Activated CD4-positive, alpha-beta memory T cell treated with anti-CD3 and anti-CD28 coated beads for 36 hours (primary cell): Measurements from ENCODE around the gene SPTB. TPM values are rescaled to one million over a fixed set of nuclear protein-coding genes. Genes with fewer than 3 reads are reported as not detected.

Source experiments
- CTCF ChIA-PET: fragments of 350-600 bp; sonication (Branson Sonifier 250); formaldehyde crosslinking; loops from one replicate; lab custom pipeline; 2021; ENCODE audit warnings: antibody characterized with exemption, inconsistent platforms; lab: Charles Lee
- POLR2A ChIA-PET: fragments of 350-600 bp; sonication (Branson Sonifier 250); formaldehyde crosslinking; loops from one replicate; lab custom pipeline; 2021; ENCODE audit warnings: antibody characterized with exemption; lab: Charles Lee
- DNase-seq: peaks from one replicate; pipeline ENCODE4 v3.0.0-alpha.2; 2020
- H3K27ac Mint-ChIP-seq: one replicate; pipeline ENCODE4 v1.8.0; 2021; ENCODE audit warnings: mixed read lengths
- H3K27me3 Mint-ChIP-seq: one replicate; pipeline ENCODE4 v1.8.0; 2021; ENCODE audit warnings: mixed read lengths
- H3K36me3 Mint-ChIP-seq: one replicate; pipeline ENCODE4 v1.8.0; 2021; ENCODE audit warnings: mixed read lengths
- H3K4me1 Mint-ChIP-seq: one replicate; pipeline ENCODE4 v1.8.0; 2021; ENCODE audit warnings: low read depth, mixed read lengths
- H3K4me3 Mint-ChIP-seq: one replicate; pipeline ENCODE4 v1.8.0; 2021; ENCODE audit warnings: mild to moderate bottlenecking, mixed read lengths
- H3K9me3 Mint-ChIP-seq: one replicate; pipeline ENCODE4 v1.8.0; 2021; ENCODE audit warnings: mixed read lengths
- intact Hi-C: fragments of 100-400 bp; cut with micrococcal nuclease; formaldehyde crosslinking; loops from one replicate; pipeline ENCODE4 v1.15.1; 2023
- total RNA-seq, 2 experiments: library from RNA; stranded (reverse); gene quantifications; one replicate each; pipeline ENCODE4 v1.2.3, GENCODE V29; 2021

SPTB gene
- total RNA-seq, 2 experiments from 2014 or later: 0.57 to 0.70 TPM

DNA sequence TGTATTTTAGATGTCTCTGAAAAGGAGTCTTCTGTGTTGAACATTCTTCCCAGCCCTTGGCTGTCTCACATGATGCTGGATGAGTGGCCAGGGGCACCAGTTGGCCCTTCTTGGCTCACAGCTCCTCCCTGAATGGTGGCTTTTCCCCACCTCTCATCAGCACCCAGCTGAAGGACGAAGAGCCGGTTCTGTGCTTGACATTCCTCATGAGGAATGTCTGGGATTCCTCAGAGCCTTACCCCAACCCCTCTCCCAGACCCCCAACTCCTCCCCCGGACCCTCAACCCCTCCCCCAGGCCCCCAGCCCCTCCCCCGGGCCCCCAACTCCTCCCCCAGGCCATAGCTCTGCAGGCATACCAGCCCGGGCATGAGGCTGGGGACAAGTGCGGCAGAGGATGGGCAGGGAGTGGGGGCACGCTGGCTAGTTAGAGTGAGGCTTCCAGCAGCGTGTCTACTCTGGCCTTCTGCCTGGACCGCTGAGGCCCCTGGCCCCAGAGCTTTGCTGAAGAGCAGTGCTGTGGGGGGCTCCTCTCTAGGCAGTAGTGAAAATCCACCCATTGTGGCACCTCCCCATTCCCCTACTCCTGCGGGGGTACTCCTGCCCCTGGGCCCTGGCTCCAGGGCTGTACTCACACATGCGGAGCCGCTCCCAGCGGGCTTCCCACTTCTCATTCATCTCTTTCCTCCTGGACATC is 111.2 kb downstream of the SPTB start:
- peaks cover 35% of the 10 kb centered on the region for H3K4me1 Mint-ChIP-seq
- CTCF ChIA-PET: interaction anchor here (1.5 kb wide), 2 partner anchors 96 to 123 kb away, joined by 7 to 8 read pairs; no protein-coding TSS in a partner anchor
- H3K9me3 Mint-ChIP-seq: no peaks in the 10 kb centered on the region
- intact Hi-C loops: no loop called here
- no peak for DNase-seq
- no peaks in the 10 kb centered on the region for H3K27me3 Mint-ChIP-seq
- no peaks in the 10 kb centered on the region for H3K36me3 Mint-ChIP-seq
- POLR2A ChIA-PET: no interaction called here
- H3K27ac Mint-ChIP-seq: no peak overlapping the region
- H3K4me3 Mint-ChIP-seq: no peak overlapping the region

DNA sequence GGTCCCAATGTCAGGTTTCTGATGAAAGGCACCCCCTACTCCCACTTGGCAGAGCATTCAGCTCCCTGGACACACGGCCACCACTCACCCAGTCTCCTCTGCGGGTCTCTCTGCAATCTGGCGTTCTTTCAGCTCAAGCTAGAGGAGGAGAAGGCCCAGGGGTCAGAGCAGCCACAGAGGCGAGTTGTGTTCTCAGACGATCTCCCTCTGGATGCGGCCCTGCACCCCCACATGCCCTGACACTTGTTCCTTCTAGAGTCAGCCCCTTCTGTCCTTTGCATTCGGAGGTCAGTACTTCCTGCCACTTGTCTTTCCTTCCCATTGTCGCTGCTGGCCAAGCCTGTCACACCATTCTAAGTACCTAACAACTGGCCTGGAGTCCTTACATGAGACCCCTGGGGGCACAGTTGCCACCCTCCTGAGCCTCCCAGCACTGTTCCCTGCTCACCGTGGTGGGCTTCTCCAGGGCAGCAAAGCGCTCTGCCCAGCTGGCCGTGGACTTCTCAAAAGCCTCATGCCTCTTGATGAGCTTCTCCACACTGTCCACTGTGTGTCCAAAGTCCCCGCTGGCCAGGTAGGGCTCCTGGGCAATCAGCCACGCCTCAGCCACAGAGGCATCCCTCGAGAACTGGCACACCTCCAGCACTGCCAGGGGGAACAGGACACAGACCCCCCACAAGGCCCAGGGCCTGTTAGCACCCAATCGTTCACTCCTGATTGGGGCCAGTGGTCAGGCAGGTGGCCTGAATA is 112.3 kb downstream of the SPTB start:
- H3K27ac Mint-ChIP-seq: no peak overlapping the region
- no peak overlapping the region for H3K4me3 Mint-ChIP-seq
- ChIA-PET POLR2A (no interaction called here), CTCF (interaction anchor here (1.0 to 1.5 kb wide), 2 partner anchors 17 to 124 kb away, joined by 3 to 7 read pairs; no protein-coding TSS in a partner anchor)
- peaks cover 46% of the 10 kb centered on the region for H3K4me1 Mint-ChIP-seq
- no peak for DNase-seq
- H3K36me3 Mint-ChIP-seq: no peaks in the 10 kb centered on the region
- no peaks in the 10 kb centered on the region for H3K27me3 Mint-ChIP-seq
- intact Hi-C loops: no loop called here
- H3K9me3 Mint-ChIP-seq: no peaks in the 10 kb centered on the region

DNA sequence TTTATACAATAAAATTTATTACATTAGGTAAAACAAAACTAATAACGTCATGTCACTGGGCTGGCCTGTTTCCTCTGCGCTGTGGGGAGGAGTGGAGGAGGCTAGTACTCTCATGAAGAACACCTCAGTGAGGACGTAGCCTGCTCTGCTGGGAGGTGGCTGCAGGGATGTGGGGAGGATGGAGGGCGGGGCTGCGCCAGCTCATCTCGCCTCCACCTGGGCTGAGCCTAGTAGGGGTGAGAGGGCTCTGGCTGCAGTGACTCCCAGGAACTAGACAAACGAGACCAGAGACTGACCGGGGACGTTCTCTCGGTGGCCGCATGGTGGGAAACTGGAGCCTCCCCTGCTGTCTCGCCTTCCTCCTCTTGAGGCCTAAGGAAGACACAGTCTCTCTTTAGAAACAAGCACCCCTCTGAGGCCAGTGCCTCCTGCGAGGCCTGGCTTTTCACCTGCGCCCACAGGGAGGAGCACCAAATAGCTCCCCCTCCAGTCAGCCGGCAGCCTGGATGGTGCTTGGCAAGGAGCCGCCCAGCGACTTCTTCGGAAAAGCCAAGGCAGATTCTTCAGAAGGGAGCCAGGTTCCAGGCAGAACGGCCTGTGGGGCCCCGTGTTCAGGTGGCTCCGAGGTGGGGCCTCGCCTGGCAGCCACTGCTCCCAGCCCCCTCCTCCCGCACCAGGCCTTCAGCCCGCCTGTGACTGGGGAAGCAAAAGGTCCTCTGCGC is 113.1 kb downstream of the SPTB start:
- intact Hi-C loops: no loop called here
- peaks cover 51% of the 10 kb centered on the region for H3K4me1 Mint-ChIP-seq
- POLR2A ChIA-PET: no interaction called here

DNA sequence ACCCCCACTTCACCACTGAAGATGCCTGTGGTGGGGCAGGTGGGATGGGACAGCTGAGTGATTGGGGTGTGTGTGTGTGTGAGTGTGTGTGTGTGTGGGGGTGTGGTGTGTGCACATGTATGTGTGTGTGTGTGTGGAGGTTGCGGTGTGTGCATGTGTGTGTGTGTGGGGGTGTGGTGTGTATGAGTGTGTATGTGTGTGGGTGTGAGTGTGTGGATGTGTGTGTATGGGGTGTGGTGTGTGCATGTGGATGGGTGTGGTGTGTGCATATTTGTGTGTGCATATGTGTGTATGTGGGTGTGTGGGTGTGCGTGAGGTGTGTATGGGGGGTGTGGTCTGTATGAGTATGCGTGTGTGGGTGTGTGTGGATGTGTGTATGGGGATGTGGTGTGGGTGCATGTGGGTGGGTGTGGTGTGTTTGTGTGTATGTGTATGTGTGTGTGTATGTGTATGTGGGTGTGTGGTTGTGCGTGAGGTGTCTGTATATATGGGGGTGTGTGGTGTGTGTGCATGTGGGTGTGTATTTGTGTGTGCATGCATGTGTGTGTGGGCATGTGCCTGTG is 113.9 kb downstream of the SPTB start:
- H3K27ac Mint-ChIP-seq: no peak overlapping the region
- ChIA-PET CTCF (interaction anchor here (1.4 to 2.9 kb wide), 10 partner anchors 10 to 130 kb away, joined by 4 to 89 read pairs (median 7); no protein-coding TSS in a partner anchor), POLR2A (no interaction called here)
- intact Hi-C loops: no loop called here
- no peaks in the 10 kb centered on the region for H3K9me3 Mint-ChIP-seq
- H3K4me3 Mint-ChIP-seq: no peak overlapping the region
- H3K4me1 Mint-ChIP-seq: peaks cover 51% of the 10 kb centered on the region
- DNase-seq: no peak
- H3K27me3 Mint-ChIP-seq: no peaks in the 10 kb centered on the region
- no peaks in the 10 kb centered on the region for H3K36me3 Mint-ChIP-seq

More for the DNA sequence above, 113.1 kb downstream of the SPTB start:
- no peak overlapping the region for H3K27ac Mint-ChIP-seq
- DNase-seq: peak; percentile 24
- no peak overlapping the region for H3K4me3 Mint-ChIP-seq
- no peaks in the 10 kb centered on the region for H3K9me3 Mint-ChIP-seq
- no peaks in the 10 kb centered on the region for H3K27me3 Mint-ChIP-seq
- CTCF ChIA-PET: no interaction called here
- no peaks in the 10 kb centered on the region for H3K36me3 Mint-ChIP-seq

DNA sequence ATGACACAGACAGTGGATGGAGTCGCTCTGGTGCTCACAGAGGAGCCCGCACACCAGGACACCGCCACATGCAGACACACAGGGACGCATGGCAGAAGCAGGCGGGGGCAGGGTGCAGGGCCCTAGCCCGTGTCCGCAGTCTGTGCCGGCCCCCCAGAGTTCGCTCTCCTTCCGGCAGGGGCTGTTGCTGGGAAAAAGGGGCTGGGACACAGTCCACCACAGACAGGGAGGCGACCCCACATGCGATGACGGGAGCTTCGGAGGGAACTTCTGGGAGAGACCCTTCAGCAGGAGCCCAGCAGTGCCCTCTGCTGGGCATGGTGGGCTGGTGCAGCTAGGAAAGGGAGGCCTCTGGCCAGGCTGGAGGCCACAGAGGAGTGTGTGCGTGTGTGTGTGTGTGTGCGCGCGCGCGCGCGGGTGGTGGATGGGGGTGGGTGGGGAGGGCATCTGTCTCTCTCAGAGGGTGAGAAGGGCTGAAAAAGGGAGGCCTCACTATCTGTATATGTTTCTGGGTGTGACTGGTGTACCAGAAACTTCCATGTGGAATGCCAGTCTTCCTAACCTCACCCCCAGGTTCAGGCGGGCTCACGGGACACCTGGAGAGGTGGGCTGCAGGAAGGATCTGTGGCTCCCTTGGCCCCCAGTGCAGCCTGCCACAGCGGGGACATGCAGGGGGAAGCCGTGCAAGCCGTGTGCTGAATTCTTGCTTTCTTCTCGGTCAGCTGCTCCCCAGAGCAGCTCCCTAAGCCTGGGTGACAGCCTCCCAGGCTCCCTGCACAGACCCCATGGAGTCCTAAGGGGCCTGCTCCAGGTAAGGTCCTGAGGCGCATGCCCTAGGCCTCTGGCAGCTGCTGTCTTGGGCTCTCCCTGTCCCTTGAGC is 114.8 kb downstream of the SPTB start:
- DNase-seq: peak; percentile 80
- ChIA-PET POLR2A (interaction anchor here (1.0 kb wide), 1 partner anchor 93 kb away, joined by 8 read pairs; no protein-coding TSS in a partner anchor), CTCF (interaction anchor here (0.6 to 2.9 kb wide), 28 partner anchors 9 to 225 kb away, joined by 3 to 89 read pairs (median 4); no protein-coding TSS in a partner anchor)
- Mint-ChIP-seq H3K27me3 (no peaks in the 10 kb centered on the region), H3K4me1 (peaks cover 55% of the 10 kb centered on the region), H3K27ac (no peak overlapping the region), H3K36me3 (no peaks in the 10 kb centered on the region), H3K4me3 (peak overlapping the region; percentile 49), H3K9me3 (no peaks in the 10 kb centered on the region)
- intact Hi-C loops: loop anchor here (1.0 to 5.0 kb wide), 3 partner anchors 94 to 217 kb away; no protein-coding TSS in a partner anchor

DNA sequence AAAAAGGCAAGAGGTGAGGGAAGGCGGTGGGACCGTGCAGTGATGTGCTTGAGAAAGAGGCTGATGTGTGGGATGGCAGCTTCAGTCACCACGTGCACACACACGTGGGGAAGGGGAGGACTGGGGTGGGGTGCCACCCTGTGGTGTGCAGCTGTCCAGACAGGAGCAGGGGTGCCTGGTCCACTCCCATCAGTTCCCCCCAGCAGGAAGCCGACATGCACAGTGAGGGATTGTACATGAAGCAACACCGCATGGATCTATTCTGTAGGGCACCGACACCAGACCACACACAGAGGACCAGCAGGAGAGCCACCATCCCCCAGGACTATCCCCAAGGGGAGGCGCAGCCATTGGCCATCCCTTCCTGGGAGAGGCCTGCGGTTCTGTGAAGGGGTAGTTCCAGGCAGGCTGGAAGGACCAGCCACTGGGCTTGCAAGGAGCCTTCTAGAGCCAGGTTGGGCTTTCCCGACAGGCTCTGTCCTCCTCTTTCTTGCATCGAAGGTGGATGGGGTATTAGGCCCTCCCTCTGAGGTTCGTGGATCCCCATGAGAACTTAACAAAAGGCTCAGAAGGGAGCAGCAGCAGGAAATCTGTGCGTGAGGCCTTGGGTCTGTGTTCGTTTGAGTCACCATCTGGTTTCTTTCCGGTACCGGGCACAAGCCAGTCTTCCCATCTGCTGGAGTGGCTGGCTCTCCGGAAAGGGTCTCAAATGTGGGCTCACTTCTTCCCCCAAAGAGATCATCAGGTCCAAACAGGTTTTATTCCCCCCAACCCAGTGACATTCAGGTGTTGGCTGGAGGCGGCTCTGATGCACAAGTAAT is 115.7 kb downstream of the SPTB start:
- CTCF ChIA-PET: interaction anchor here (0.9 to 2.9 kb wide), 27 partner anchors 8 to 224 kb away, joined by 3 to 89 read pairs (median 4); no protein-coding TSS in a partner anchor
- POLR2A ChIA-PET: interaction anchor here (1.0 kb wide), 1 partner anchor 92 kb away, joined by 8 read pairs; no protein-coding TSS in a partner anchor
- Mint-ChIP-seq H3K4me1 (peaks cover 61% of the 10 kb centered on the region), H3K36me3 (no peaks in the 10 kb centered on the region), H3K9me3 (no peaks in the 10 kb centered on the region), H3K27me3 (no peaks in the 10 kb centered on the region), H3K4me3 (peak overlapping the region; percentile 49), H3K27ac (no peak overlapping the region)
- DNase-seq: peak; percentile 46
- intact Hi-C loops: loop anchor here (1.0 to 5.0 kb wide), 3 partner anchors 93 to 218 kb away; no protein-coding TSS in a partner anchor

DNA sequence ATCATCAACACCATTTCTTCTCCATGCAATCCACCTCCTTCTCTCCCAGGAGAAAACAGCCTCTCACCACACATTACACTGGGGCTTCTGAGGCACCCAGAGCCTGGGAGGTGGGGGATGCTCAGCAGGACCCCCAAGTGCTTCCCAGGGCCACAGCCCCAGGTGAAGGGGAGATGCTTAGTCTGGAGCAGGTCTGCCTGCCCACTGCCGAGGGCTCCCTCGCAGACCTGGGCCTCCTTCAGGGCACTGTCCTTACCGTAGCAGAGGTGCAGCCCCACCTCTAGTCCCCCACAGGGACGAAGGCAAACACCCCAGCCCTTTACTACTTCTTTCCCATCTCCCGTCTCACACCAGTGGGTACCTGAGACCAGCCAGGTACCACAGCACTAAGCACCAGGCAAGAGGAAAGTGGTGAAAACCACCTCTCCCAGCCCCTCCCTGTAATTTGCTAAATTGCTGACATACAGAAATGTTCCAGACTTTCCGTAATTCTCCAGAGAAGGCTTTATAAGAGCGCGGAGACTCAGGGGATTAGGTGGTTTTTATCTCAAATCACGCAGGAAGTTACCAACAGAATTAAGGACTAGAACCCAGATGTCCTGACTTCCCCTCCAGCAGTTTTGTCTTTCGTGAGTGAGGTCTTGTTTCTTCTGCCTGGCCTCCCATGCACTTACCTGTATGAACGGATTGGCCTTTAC is 116.5 kb downstream of the SPTB start:
- Mint-ChIP-seq H3K4me3 (no peak overlapping the region), H3K4me1 (peaks cover 69% of the 10 kb centered on the region), H3K9me3 (no peaks in the 10 kb centered on the region), H3K27ac (no peak overlapping the region), H3K36me3 (no peaks in the 10 kb centered on the region), H3K27me3 (no peaks in the 10 kb centered on the region)
- POLR2A ChIA-PET: no interaction called here
- no peak for DNase-seq
- CTCF ChIA-PET: interaction anchor here (1.0 to 2.9 kb wide), 5 partner anchors 37 to 129 kb away, joined by 3 to 89 read pairs (median 9); no protein-coding TSS in a partner anchor
- intact Hi-C loops: loop anchor here (5.0 kb wide), 2 partner anchors 129 to 219 kb away; no protein-coding TSS in a partner anchor

DNA sequence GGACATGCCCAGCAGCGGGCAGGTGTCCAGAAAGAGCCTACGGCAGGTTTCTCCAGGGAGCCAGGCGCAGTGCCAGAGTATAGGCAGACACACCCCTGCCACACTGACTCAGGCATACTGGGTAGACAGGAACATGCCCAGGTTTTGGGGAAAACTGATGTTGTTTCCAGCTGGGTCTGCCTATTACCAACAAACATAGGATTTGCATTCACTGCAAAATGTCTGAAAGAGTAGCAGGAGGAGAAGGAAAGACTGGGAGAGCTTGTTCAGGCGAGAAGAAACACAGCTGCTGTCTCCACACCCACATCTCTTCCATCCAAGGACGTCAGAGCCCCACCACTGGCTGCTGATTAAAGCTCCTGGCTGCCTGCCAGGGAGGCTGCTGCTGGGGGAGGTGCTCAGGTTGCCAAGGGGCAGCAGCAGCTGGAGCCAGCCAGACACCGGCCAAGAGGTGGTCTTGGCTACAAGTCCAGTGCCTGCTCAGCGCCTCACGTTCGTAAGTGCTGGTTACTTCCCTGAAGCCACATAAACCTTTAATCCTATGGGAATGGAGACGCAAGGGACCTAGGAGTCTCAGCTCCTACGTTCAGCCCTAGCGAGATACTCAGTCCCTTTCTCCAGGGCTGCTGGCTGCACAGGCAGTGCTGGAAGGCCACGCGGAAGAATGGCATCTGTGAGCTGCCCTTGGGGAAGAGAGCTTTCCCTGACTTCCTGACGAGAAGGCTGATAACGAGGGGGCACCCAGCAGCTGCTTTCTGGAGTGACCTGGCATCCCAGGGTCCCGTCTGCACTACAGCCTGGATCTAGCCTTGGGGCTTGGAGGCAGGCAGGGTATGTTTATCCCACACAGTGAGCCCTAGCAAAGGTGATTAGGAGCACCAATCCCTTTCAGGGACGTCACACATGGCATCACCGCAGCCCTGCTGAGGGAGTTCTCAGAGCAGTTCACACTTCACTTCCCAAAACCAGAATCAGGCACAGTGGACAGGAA is 117.4 kb downstream of the SPTB start:
- H3K4me3 Mint-ChIP-seq: no peak overlapping the region
- ChIA-PET CTCF (interaction anchor here (0.6 to 2.7 kb wide), 16 partner anchors 10 to 225 kb away, joined by 3 to 41 read pairs (median 4); partner anchors contain the start of gene CHURC1), POLR2A (interaction anchor here (0.6 to 1.0 kb wide), 2 partner anchors 12 to 115 kb away, joined by 5 to 7 read pairs; no protein-coding TSS in a partner anchor)
- H3K4me1 Mint-ChIP-seq: peaks cover 77% of the 10 kb centered on the region
- no peaks in the 10 kb centered on the region for H3K27me3 Mint-ChIP-seq
- H3K9me3 Mint-ChIP-seq: no peaks in the 10 kb centered on the region
- no peak overlapping the region for H3K27ac Mint-ChIP-seq
- peak; percentile 65 for DNase-seq
- intact Hi-C loops: loop anchor here (5.0 kb wide), 2 partner anchors 130 to 220 kb away; no protein-coding TSS in a partner anchor
- H3K36me3 Mint-ChIP-seq: no peaks in the 10 kb centered on the region
